ENCODE results near the gene CCNQ. TPM values are rescaled to one million over a fixed set of nuclear protein-coding genes. Genes with fewer than 3 reads are reported as not detected.

Gene CCNQ
- total RNA-seq, 2 experiments from 2014 or later = 12.0 to 29.7 TPM

DNA sequence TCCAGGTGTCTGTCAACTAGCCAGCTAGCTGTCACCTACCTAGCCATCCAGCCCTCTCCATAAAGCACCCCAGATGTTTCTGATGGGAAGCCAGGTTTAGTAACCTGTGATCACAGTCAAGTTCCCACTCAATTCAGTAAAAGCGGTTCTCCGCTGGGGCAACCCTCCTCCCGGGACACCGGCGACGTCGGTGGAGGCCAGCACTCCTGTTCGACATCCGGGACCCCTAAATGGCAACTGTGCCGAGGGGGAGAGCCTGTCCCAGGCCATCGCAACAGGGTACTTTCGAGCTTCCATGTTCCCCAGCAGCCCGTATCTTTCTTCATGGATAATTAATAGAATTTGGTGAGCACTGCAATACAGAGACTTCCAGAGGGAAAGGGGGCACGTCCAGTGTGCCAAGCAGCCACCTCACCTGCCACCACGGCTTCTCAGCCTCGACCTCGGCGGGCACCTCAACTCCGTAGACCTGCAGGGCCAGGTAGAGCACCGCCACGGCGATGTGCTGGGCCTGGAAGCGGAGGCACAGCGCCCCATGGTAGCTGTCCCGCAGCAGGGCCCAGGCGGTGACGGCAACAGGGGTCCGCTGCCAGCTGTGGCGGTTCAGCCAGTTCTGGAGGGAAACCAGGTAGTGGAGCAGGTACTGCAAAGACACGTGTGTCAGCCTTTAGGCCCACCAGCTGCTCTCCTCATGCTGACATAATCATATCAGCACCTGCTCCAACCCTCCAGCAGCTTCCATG is 6.7 kb downstream of the CCNQ start:
- peaks cover 16% of the 10 kb centered on the region; the same call in 1 of the 2 replicates for H3K36me3 ChIP-seq (ENCODE audit: insufficient read depth, low read length)
- no peaks in the 10 kb centered on the region for H3K9me3 ChIP-seq (ENCODE audit: low read length)
- TF ChIP-seq EZH2phosphoT487 (IDR thresholded peaks at IDR 0.05; ENCODE audit: borderline replicate concordance, low read depth, low read length) (no peak), CTCF (conservative IDR thresholded peaks at IDR 0.05; ENCODE audit: low read length) (no peak)
- no TSS peak for BruUV-seq (replicated peaks)
- H3K9me2 ChIP-seq (ENCODE audit: insufficient read depth, low read length) = no peaks in the 10 kb centered on the region
- no peaks in the 10 kb centered on the region for H4K20me1 ChIP-seq (ENCODE audit: insufficient read depth, low read length)
- intact Hi-C loops (cut with micrococcal nuclease; ENCODE audit: unreplicated experiment) = no loop called here
- H3K4me1 ChIP-seq (ENCODE audit: insufficient read depth, low read length, poor library complexity, severe bottlenecking) = peaks cover 23% of the 10 kb centered on the region
- no peak overlapping the region for H3K4me2 ChIP-seq (ENCODE audit: low read length)
- no peak overlapping the region for H3K4me3 ChIP-seq (ENCODE audit: low read depth, low read length, poor library complexity, severe bottlenecking)
- no peak overlapping the region for H2AFZ ChIP-seq (ENCODE audit: low read length)
- ChIA-PET CTCF (ENCODE audit: unreplicated experiment) (no interaction called here), POLR2A (interaction anchor here (0.6 kb wide), 1 partner anchor 21 kb away, joined by 3 read pairs; no protein-coding TSS in a partner anchor)
- DNase-seq (ENCODE audit: low spot score) = no peak
- no peak overlapping the region for H3K27ac ChIP-seq (ENCODE audit: low read depth, low read length, poor library complexity, severe bottlenecking)
- H3K79me2 ChIP-seq (ENCODE audit: insufficient read depth, low read depth, low read length) = peaks cover under 1% of the 10 kb centered on the region; the same call in 1 of the 2 replicates

GRCh38 chrX:153590961-153591956 is 7.7 kb downstream of the CCNQ start:
- ChIA-PET POLR2A (interaction anchor here (0.5 to 0.6 kb wide), 2 partner anchors 318 to 338 kb away, joined by 3 read pairs; no protein-coding TSS in a partner anchor), CTCF (ENCODE audit: unreplicated experiment) (no interaction called here)
- Histone ChIP-seq H3K9me2 (ENCODE audit: insufficient read depth, low read length) (no peaks in the 10 kb centered on the region), H3K79me2 (ENCODE audit: insufficient read depth, low read depth, low read length) (no peaks in the 10 kb centered on the region), H3K9me3 (ENCODE audit: low read length) (no peaks in the 10 kb centered on the region), H3K4me1 (ENCODE audit: insufficient read depth, low read length, poor library complexity, severe bottlenecking) (peaks cover 14% of the 10 kb centered on the region), H4K20me1 (ENCODE audit: insufficient read depth, low read length) (no peaks in the 10 kb centered on the region), H3K4me2 (ENCODE audit: low read length) (0 out of 2 replicates have a peak overlapping the region, but pooled peaks have one; percentile 32), H3K4me3 (ENCODE audit: low read depth, low read length, poor library complexity, severe bottlenecking) (no peak overlapping the region), H2AFZ (ENCODE audit: low read length) (no peak overlapping the region), H3K36me3 (ENCODE audit: insufficient read depth, low read length) (peaks cover 20% of the 10 kb centered on the region; the same call in 1 of the 2 replicates), H3K27ac (ENCODE audit: low read depth, low read length, poor library complexity, severe bottlenecking) (peak overlapping the region; percentile 42)
- peak; percentile 62 for DNase-seq (ENCODE audit: low spot score)
- intact Hi-C loops (cut with micrococcal nuclease; ENCODE audit: unreplicated experiment) = no loop called here
- BruUV-seq (replicated peaks) = no TSS peak
- no peak for TF ChIP-seq CTCF (conservative IDR thresholded peaks at IDR 0.05; ENCODE audit: low read length)
- no peak for TF ChIP-seq EZH2phosphoT487 (IDR thresholded peaks at IDR 0.05; ENCODE audit: borderline replicate concordance, low read depth, low read length)

Measured in OCI-LY7 (cell line).